ENCODE data around the gene SLC1A7.

Gene SLC1A7

GRCh38 chr1:53122961-53123413 is 19.5 kb downstream of the SLC1A7 start:
- ChIA-PET POLR2A (interaction anchor here (0.8 kb wide), 1 partner anchor 10 kb away, joined by 3 read pairs; no protein-coding TSS in a partner anchor), CTCF (interaction anchor here (2.0 kb wide), 1 partner anchor 19 kb away, joined by 4 read pairs; the partner anchor contains the start of gene SLC1A7)
- no peaks in the 10 kb centered on the region for H3K36me3 ChIP-seq (ENCODE audit: control insufficient read depth in 4 of 4, insufficient read depth in 4 of 4, low read length in 3 of 4)
- no peaks in the 10 kb centered on the region for H3K9me3 ChIP-seq (ENCODE audit: control extremely low read depth in 1 of 5, control insufficient read depth in 4 of 5, insufficient read depth in 2 of 5, low read depth in 1 of 5, low read length in 4 of 5)
- no peaks in the 10 kb centered on the region for H3K4me1 ChIP-seq (ENCODE audit: control extremely low read depth in 1 of 4, control insufficient read depth in 4 of 4, insufficient read depth in 4 of 4, low read length in 3 of 4)
- no peak for DNase-seq
- H3K27me3 ChIP-seq (replicated peaks in 2 of 5; ENCODE audit: control insufficient read depth in 4 of 5, insufficient read depth in 5 of 5, low read length in 4 of 5) = peaks cover 0 to 3% (median 0%) of the 10 kb centered on the region in 5 experiments
- 89% methylated on average over 5 of the region's 7 CpGs for WGBS (ENCODE audit: insufficient coverage)
- no peak overlapping the region for H3K4me3 ChIP-seq (ENCODE audit: control insufficient read depth in 1 of 7, extremely low read depth in 1 of 7, insufficient read depth in 4 of 7, low read depth in 2 of 7, low read length in 6 of 7)
- H3K27ac ChIP-seq (ENCODE audit: insufficient read depth in 1 of 2, low read depth in 1 of 2, low read length in 2 of 2, poor library complexity in 1 of 2, severe bottlenecking in 2 of 2) = no peak overlapping the region

DNA sequence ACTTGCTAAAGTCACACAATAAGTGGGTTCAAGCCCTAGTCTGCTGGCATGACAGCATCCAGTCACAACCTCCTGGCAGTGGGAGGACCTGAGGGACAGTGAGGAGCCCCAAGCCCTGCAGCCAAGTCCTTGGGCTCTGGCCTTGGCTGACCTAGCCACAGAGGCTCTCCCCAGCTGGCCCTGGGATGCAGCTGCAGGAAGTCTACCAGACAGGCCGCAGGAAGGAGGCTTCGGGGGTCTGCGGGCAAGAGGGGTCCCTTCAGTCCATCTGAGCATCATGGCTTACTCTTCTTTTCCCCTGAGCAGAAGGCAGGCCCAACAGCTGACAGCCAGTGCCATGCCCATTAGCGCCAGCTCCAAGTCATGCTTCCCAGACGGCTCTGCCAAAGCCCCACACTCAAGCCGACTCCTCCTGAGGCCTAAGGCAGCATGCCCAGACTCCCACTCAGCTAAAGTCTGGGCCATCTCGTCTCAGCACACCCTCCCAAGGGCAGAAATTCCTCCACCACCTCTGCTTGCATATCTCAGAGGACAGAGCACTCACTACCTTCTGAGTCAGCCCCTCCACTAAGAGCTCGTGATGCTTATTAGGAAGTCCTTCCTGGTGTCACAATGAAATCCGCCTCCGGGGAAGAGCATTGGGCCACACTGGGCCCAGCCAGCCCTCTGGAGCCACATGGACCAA is 20.1 kb downstream of the SLC1A7 start:
- no peaks in the 10 kb centered on the region for H3K4me1 ChIP-seq (ENCODE audit: control extremely low read depth in 1 of 4, control insufficient read depth in 4 of 4, insufficient read depth in 4 of 4, low read length in 3 of 4)
- no peak for DNase-seq
- H3K4me3 ChIP-seq (ENCODE audit: control insufficient read depth in 1 of 7, extremely low read depth in 1 of 7, insufficient read depth in 4 of 7, low read depth in 2 of 7, low read length in 6 of 7) = no peak overlapping the region
- CTCF ChIA-PET = no interaction called here
- H3K9me3 ChIP-seq (ENCODE audit: control extremely low read depth in 1 of 5, control insufficient read depth in 4 of 5, insufficient read depth in 2 of 5, low read depth in 1 of 5, low read length in 4 of 5) = no peaks in the 10 kb centered on the region
- H3K36me3 ChIP-seq (ENCODE audit: control insufficient read depth in 4 of 4, insufficient read depth in 4 of 4, low read length in 3 of 4) = no peaks in the 10 kb centered on the region
- whole genome bisulfite sequencing (ENCODE audit: insufficient coverage) = 84% methylated on average over 9 of the region's 10 CpGs
- no peak overlapping the region for H3K27ac ChIP-seq (ENCODE audit: insufficient read depth in 1 of 2, low read depth in 1 of 2, low read length in 2 of 2, poor library complexity in 1 of 2, severe bottlenecking in 2 of 2)
- H3K27me3 ChIP-seq (replicated peaks in 2 of 5; ENCODE audit: control insufficient read depth in 4 of 5, insufficient read depth in 5 of 5, low read length in 4 of 5) = peaks cover 0 to 3% (median 0%) of the 10 kb centered on the region in 5 experiments
- POLR2A ChIA-PET = interaction anchor here (0.8 kb wide), 1 partner anchor 10 kb away, joined by 3 read pairs; no protein-coding TSS in a partner anchor

- no peak overlapping the region for H3K27ac ChIP-seq (ENCODE audit: insufficient read depth in 1 of 2, low read depth in 1 of 2, low read length in 2 of 2, poor library complexity in 1 of 2, severe bottlenecking in 2 of 2)
- H3K9me3 ChIP-seq (ENCODE audit: control extremely low read depth in 1 of 5, control insufficient read depth in 4 of 5, insufficient read depth in 2 of 5, low read depth in 1 of 5, low read length in 4 of 5) = no peaks in the 10 kb centered on the region
- POLR2A ChIA-PET = no interaction called here
- no peak overlapping the region for H3K4me3 ChIP-seq (ENCODE audit: control insufficient read depth in 1 of 7, extremely low read depth in 1 of 7, insufficient read depth in 4 of 7, low read depth in 2 of 7, low read length in 6 of 7)
- CTCF ChIA-PET = interaction anchor here (0.5 kb wide), 1 partner anchor 826 kb away, joined by 3 read pairs; no protein-coding TSS in a partner anchor
- H3K4me1 ChIP-seq (ENCODE audit: control extremely low read depth in 1 of 4, control insufficient read depth in 4 of 4, insufficient read depth in 4 of 4, low read length in 3 of 4) = no peaks in the 10 kb centered on the region
- 90% methylated on average over 16 of the region's 18 CpGs for WGBS (ENCODE audit: insufficient coverage)
- H3K27me3 ChIP-seq (replicated peaks in 2 of 5; ENCODE audit: control insufficient read depth in 4 of 5, insufficient read depth in 5 of 5, low read length in 4 of 5) = peaks cover 0 to 3% (median 0%) of the 10 kb centered on the region in 5 experiments
- peak in 1 of 3 donors; percentile 7 for DNase-seq
- no peaks in the 10 kb centered on the region for H3K36me3 ChIP-seq (ENCODE audit: control insufficient read depth in 4 of 4, insufficient read depth in 4 of 4, low read length in 3 of 4)
Observed at GRCh38 chr1:53121319-53122172, 20.9 kb downstream of the SLC1A7 start.

DNA sequence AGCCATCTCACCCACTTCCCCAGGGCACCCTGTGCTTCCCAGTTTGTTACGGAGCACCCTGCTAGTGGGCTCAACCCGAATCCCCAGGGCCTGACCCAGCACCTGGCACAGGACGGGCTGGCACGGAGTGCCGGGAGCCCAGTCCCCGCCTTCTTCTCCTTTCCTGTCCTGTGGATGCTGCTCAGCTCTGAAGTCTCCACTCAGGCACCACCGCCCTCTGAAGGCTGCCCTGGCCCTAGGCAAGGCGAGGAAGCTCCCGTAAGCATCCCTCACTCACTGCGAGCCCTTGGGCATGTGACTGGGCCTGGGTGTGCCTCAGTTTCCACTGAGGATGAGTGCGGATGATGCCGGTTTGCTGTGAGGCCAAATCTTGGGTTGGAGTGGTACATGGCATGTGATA is 21.8 kb downstream of the SLC1A7 start:
- Histone ChIP-seq H3K36me3 (ENCODE audit: control insufficient read depth in 4 of 4, insufficient read depth in 4 of 4, low read length in 3 of 4) (no peaks in the 10 kb centered on the region), H3K27ac (ENCODE audit: insufficient read depth in 1 of 2, low read depth in 1 of 2, low read length in 2 of 2, poor library complexity in 1 of 2, severe bottlenecking in 2 of 2) (no peak overlapping the region), H3K4me1 (ENCODE audit: control extremely low read depth in 1 of 4, control insufficient read depth in 4 of 4, insufficient read depth in 4 of 4, low read length in 3 of 4) (no peaks in the 10 kb centered on the region), H3K4me3 (ENCODE audit: control insufficient read depth in 1 of 7, extremely low read depth in 1 of 7, insufficient read depth in 4 of 7, low read depth in 2 of 7, low read length in 6 of 7) (no peak overlapping the region), H3K9me3 (ENCODE audit: control extremely low read depth in 1 of 5, control insufficient read depth in 4 of 5, insufficient read depth in 2 of 5, low read depth in 1 of 5, low read length in 4 of 5) (no peaks in the 10 kb centered on the region), H3K27me3 (replicated peaks in 2 of 5; ENCODE audit: control insufficient read depth in 4 of 5, insufficient read depth in 5 of 5, low read length in 4 of 5) (peaks cover 0 to 3% (median 0%) of the 10 kb centered on the region in 5 experiments)
- CTCF ChIA-PET = no interaction called here
- 87% methylated on average over 11 of the region's 12 CpGs for WGBS (ENCODE audit: insufficient coverage)
- no peak for DNase-seq
- POLR2A ChIA-PET = no interaction called here

- Histone ChIP-seq H3K36me3 (ENCODE audit: control insufficient read depth in 4 of 4, insufficient read depth in 4 of 4, low read length in 3 of 4) (no peaks in the 10 kb centered on the region), H3K27ac (ENCODE audit: insufficient read depth in 1 of 2, low read depth in 1 of 2, low read length in 2 of 2, poor library complexity in 1 of 2, severe bottlenecking in 2 of 2) (no peak overlapping the region), H3K4me1 (ENCODE audit: control extremely low read depth in 1 of 4, control insufficient read depth in 4 of 4, insufficient read depth in 4 of 4, low read length in 3 of 4) (no peaks in the 10 kb centered on the region), H3K4me3 (ENCODE audit: control insufficient read depth in 1 of 7, extremely low read depth in 1 of 7, insufficient read depth in 4 of 7, low read depth in 2 of 7, low read length in 6 of 7) (no peak overlapping the region), H3K9me3 (ENCODE audit: control extremely low read depth in 1 of 5, control insufficient read depth in 4 of 5, insufficient read depth in 2 of 5, low read depth in 1 of 5, low read length in 4 of 5) (no peaks in the 10 kb centered on the region), H3K27me3 (replicated peaks in 2 of 5; ENCODE audit: control insufficient read depth in 4 of 5, insufficient read depth in 5 of 5, low read length in 4 of 5) (no peaks in the 10 kb centered on the region)
- 88% methylated on average over 6 of the region's 9 CpGs for WGBS (ENCODE audit: insufficient coverage)
- ChIA-PET CTCF (no interaction called here), POLR2A (no interaction called here)
- DNase-seq = no peak
Observed at GRCh38 chr1:53117836-53118235, 24.6 kb downstream of the SLC1A7 start.

GRCh38 chr1:53116933-53117600 is 25.4 kb downstream of the SLC1A7 start:
- no peak for DNase-seq
- Histone ChIP-seq H3K4me3 (ENCODE audit: control insufficient read depth in 1 of 7, extremely low read depth in 1 of 7, insufficient read depth in 4 of 7, low read depth in 2 of 7, low read length in 6 of 7) (no peak overlapping the region), H3K9me3 (ENCODE audit: control extremely low read depth in 1 of 5, control insufficient read depth in 4 of 5, insufficient read depth in 2 of 5, low read depth in 1 of 5, low read length in 4 of 5) (no peaks in the 10 kb centered on the region), H3K36me3 (ENCODE audit: control insufficient read depth in 4 of 4, insufficient read depth in 4 of 4, low read length in 3 of 4) (no peaks in the 10 kb centered on the region), H3K27me3 (replicated peaks in 2 of 5; ENCODE audit: control insufficient read depth in 4 of 5, insufficient read depth in 5 of 5, low read length in 4 of 5) (no peaks in the 10 kb centered on the region), H3K27ac (ENCODE audit: insufficient read depth in 1 of 2, low read depth in 1 of 2, low read length in 2 of 2, poor library complexity in 1 of 2, severe bottlenecking in 2 of 2) (no peak overlapping the region), H3K4me1 (ENCODE audit: control extremely low read depth in 1 of 4, control insufficient read depth in 4 of 4, insufficient read depth in 4 of 4, low read length in 3 of 4) (no peaks in the 10 kb centered on the region)
- ChIA-PET CTCF (no interaction called here), POLR2A (no interaction called here)
- 96% methylated on average over 7 of the region's 11 CpGs for WGBS (ENCODE audit: insufficient coverage)
